H1 (cell line): Measurements from ENCODE around the gene R3HDM2. TPM values are rescaled to one million over a fixed set of nuclear protein-coding genes. Genes with fewer than 3 reads are reported as not detected.

Experiments
- CTCF ChIA-PET: fragments of 300-600 bp; sonication (Branson Sonifier 250); formaldehyde crosslinking; loops from one replicate; lab custom pipeline; 2021; ENCODE audit not compliant: partially characterized antibody; lab: Charles Lee
- POLR2A ChIA-PET: fragments of 300-600 bp; sonication (Branson Sonifier 250); formaldehyde crosslinking; loops from one replicate; lab custom pipeline; 2021; ENCODE audit warnings: inconsistent platforms; ENCODE audit not compliant: partially characterized antibody; lab: Charles Lee
- DNase-seq, 2 experiments: peaks; one replicate each; pipeline versions ENCODE4 v3.0.0 to v3.0.0-alpha.2; 2010 to 2022; ENCODE audit warnings: low spot score in 2 of 2, low read depth in 1 of 2, mixed read lengths in 1 of 2
- FAIRE-seq: peaks from 2 replicates; lab custom pipeline; 2011; peaks lifted over from hg19 to GRCh38; lab: Jason Lieb, UNC
- H2AFZ ChIP-seq: 2 replicates; pipeline ENCODE4 v1.8.1; 2012; ENCODE audit warnings: low read length, inconsistent platforms
- H2AK5ac ChIP-seq: 2 replicates; pipeline ENCODE4 v1.6.1; 2013; ENCODE audit warnings: low read depth, low read length
- H2BK120ac ChIP-seq: replicated peaks from 2 replicates; pipeline ENCODE3; 2013; ENCODE audit warnings: low read depth, low read length, inconsistent platforms
- H2BK12ac ChIP-seq: 2 replicates; pipeline ENCODE4 v1.6.1; 2013; ENCODE audit warnings: low read depth, low read length
- H2BK15ac ChIP-seq: 2 replicates; pipeline ENCODE4 v1.6.1; 2013; ENCODE audit warnings: low read length
- H2BK20ac ChIP-seq: 2 replicates; pipeline ENCODE4 v1.6.1; 2013; ENCODE audit warnings: low read length
- H2BK5ac ChIP-seq: 2 replicates; pipeline ENCODE4 v1.6.1; 2013; ENCODE audit warnings: low read depth, low read length
- H3K14ac ChIP-seq: 2 replicates; pipeline ENCODE4 v1.6.1; 2013; ENCODE audit warnings: inconsistent platforms; ENCODE audit not compliant: insufficient read length
- H3K18ac ChIP-seq: 2 replicates; pipeline ENCODE4 v1.6.1; 2013; ENCODE audit warnings: low read length; ENCODE audit errors: extremely low read depth
- H3K23ac ChIP-seq: 2 replicates; pipeline ENCODE4 v1.6.1; 2013; ENCODE audit warnings: inconsistent platforms; ENCODE audit not compliant: insufficient read length
- H3K23me2 ChIP-seq: 2 replicates; pipeline ENCODE4 v1.6.1; 2013; ENCODE audit warnings: low read depth, low read length
- H3K27ac ChIP-seq: 2 replicates; pipeline ENCODE4 v1.6.1; 2011; ENCODE audit warnings: low read depth, low read length, inconsistent platforms
- H3K27me3 ChIP-seq, 4 experiments: replicated peaks in 1 of 4; 1 replicate in 1 of 4; 2 replicates in 3 of 4; pipeline versions ENCODE4 v1.6.1 to v1.8.1; 2011 to 2013; ENCODE audit warnings: low read length in 3 of 4, mild to moderate bottlenecking in 3 of 4, inconsistent platforms in 2 of 4, mixed read lengths in 2 of 4, moderate library complexity in 1 of 4; ENCODE audit not compliant: control insufficient read depth in 3 of 4, insufficient read depth in 3 of 4; ENCODE audit errors: extremely low read depth in 1 of 4
- H3K36me3 ChIP-seq, 4 experiments: 2 replicates each; pipeline versions ENCODE4 v1.6.1 to v1.8.1; 2011 to 2013; ENCODE audit warnings: mild to moderate bottlenecking in 4 of 4, low read length in 3 of 4, moderate library complexity in 2 of 4, control low read depth in 1 of 4, inconsistent platforms in 1 of 4; ENCODE audit not compliant: insufficient read depth in 4 of 4, control insufficient read depth in 2 of 4
- H3K4ac ChIP-seq: replicated peaks from 2 replicates; pipeline ENCODE3; 2013; ENCODE audit warnings: low read length, low read depth, mixed read lengths, inconsistent platforms; ENCODE audit not compliant: insufficient read length
- H3K4me1 ChIP-seq, 4 experiments: replicated peaks in 1 of 4; 1 replicate in 1 of 4; 2 replicates in 3 of 4; pipeline versions ENCODE4 v1.6.1 to v1.8.1; 2011 to 2013; ENCODE audit warnings: low read length in 3 of 4, inconsistent platforms in 2 of 4, mixed read lengths in 1 of 4; ENCODE audit not compliant: insufficient read depth in 4 of 4, control insufficient read depth in 3 of 4
- H3K4me2 ChIP-seq, 2 experiments: 2 replicates each; pipeline versions ENCODE4 v1.6.1 to v1.8.1; 2011 to 2013; ENCODE audit warnings: low read depth in 2 of 2, low read length in 2 of 2, control low read depth in 1 of 2, inconsistent platforms in 1 of 2, mild to moderate bottlenecking in 1 of 2; ENCODE audit not compliant: insufficient read depth in 1 of 2
- H3K4me3 ChIP-seq, 4 experiments: fragments of 200-600, 300-600 bp in 1 of 4; sonication (generic), shearing (Covaris generic), sonication (Bioruptor Twin) in 1 of 4; 2 replicates each; pipeline versions ENCODE4 v1.5.1 to v1.8.1; 2011 to 2016; ENCODE audit warnings: low read length in 4 of 4, low read depth in 3 of 4, control low read depth in 2 of 4, inconsistent platforms in 2 of 4, mild to moderate bottlenecking in 2 of 4, mixed read lengths in 1 of 4, moderate library complexity in 1 of 4; ENCODE audit not compliant: insufficient read depth in 2 of 4; ENCODE audit errors: extremely low read depth in 1 of 4
- H3K56ac ChIP-seq: replicated peaks from 2 replicates; pipeline ENCODE3; 2013; ENCODE audit warnings: low read depth, mild to moderate bottlenecking, mixed read lengths, low read length, inconsistent platforms; ENCODE audit not compliant: insufficient read length
- H3K79me1 ChIP-seq: 2 replicates; pipeline ENCODE4 v1.6.1; 2013; ENCODE audit warnings: low read depth, low read length, control low read depth
- H3K79me2 ChIP-seq, 2 experiments: 2 replicates each; pipeline versions ENCODE4 v1.6.1 to v1.8.1; 2012 to 2013; ENCODE audit warnings: low read length in 2 of 2, mild to moderate bottlenecking in 2 of 2, inconsistent platforms in 1 of 2; ENCODE audit not compliant: insufficient read depth in 2 of 2, control insufficient read depth in 1 of 2
- H3K9ac ChIP-seq, 4 experiments: replicated peaks in 1 of 4; 1 replicate in 1 of 4; 2 replicates in 3 of 4; pipeline versions ENCODE4 v1.6.1 to v1.8.1; 2011 to 2013; ENCODE audit warnings: low read depth in 3 of 4, low read length in 3 of 4, control low read depth in 2 of 4, mild to moderate bottlenecking in 2 of 4, moderate library complexity in 2 of 4, inconsistent platforms in 1 of 4; ENCODE audit errors: extremely low read depth in 1 of 4
- H3K9me3 ChIP-seq, 2 experiments: 2 replicates each; pipeline versions ENCODE4 v1.6.1 to v1.8.1; 2012 to 2013; ENCODE audit warnings: mild to moderate bottlenecking in 2 of 2, moderate library complexity in 2 of 2, control low read depth in 1 of 2, inconsistent platforms in 1 of 2, low read depth in 1 of 2, low read length in 1 of 2, mixed read lengths in 1 of 2; ENCODE audit not compliant: insufficient read depth in 2 of 2
- H4K20me1 ChIP-seq, 2 experiments: replicated peaks in 1 of 2; 2 replicates each; pipeline versions ENCODE3 to v1.8.1; 2011 to 2013; ENCODE audit warnings: inconsistent platforms in 2 of 2, low read length in 2 of 2, mild to moderate bottlenecking in 1 of 2; ENCODE audit not compliant: insufficient read depth in 2 of 2, control insufficient read depth in 1 of 2
- H4K5ac ChIP-seq: 2 replicates; pipeline ENCODE4 v1.6.1; 2013; ENCODE audit warnings: low read length, low read depth, mixed read lengths, inconsistent platforms; ENCODE audit not compliant: insufficient read length
- H4K8ac ChIP-seq: 2 replicates; pipeline ENCODE4 v1.8.0; 2013; ENCODE audit warnings: mild to moderate bottlenecking, moderate library complexity, low read length, inconsistent platforms; ENCODE audit not compliant: insufficient read depth; ENCODE audit errors: extremely low read depth
- H4K91ac ChIP-seq: replicated peaks from 2 replicates; pipeline ENCODE3; 2013; ENCODE audit warnings: low read length, mixed read lengths, inconsistent platforms; ENCODE audit not compliant: insufficient read length
- CTBP2 ChIP-seq: IDR thresholded peaks from 2 replicates; pipeline ENCODE4 v1.7.0; 2011; ENCODE audit warnings: borderline replicate concordance, mild to moderate bottlenecking, moderate library complexity, mixed read lengths, low read length; ENCODE audit not compliant: insufficient read depth, insufficient read length
- RBBP5 ChIP-seq: IDR thresholded peaks from 2 replicates; pipeline ENCODE4 v1.7.1; 2012; ENCODE audit warnings: low read depth, mild to moderate bottlenecking, inconsistent platforms, low read length, moderate library complexity, borderline replicate concordance
- SIX5 ChIP-seq: IDR thresholded peaks from 2 replicates; pipeline ENCODE4 v1.6.1; 2011; ENCODE audit warnings: mild to moderate bottlenecking, low read depth, low read length
- SRF ChIP-seq: IDR thresholded peaks from 2 replicates; pipeline ENCODE4 v1.6.1; 2011; ENCODE audit warnings: mild to moderate bottlenecking, low read depth, low read length, moderate library complexity
- SUZ12 ChIP-seq: fragments of 200-600 bp; sonication (generic); IDR thresholded peaks from 2 replicates; pipeline ENCODE4 v1.6.1; 2012; ENCODE audit warnings: mild to moderate bottlenecking, inconsistent platforms, low read length, moderate library complexity, mixed read lengths
- TEAD4 ChIP-seq: IDR thresholded peaks from 2 replicates; pipeline ENCODE4 v1.6.1; 2012; ENCODE audit warnings: low read depth, low read length, inconsistent platforms, mixed read lengths
- USF2 ChIP-seq: IDR thresholded peaks from 2 replicates; pipeline ENCODE4 v1.6.1; 2011; ENCODE audit warnings: low read length, improper control_type of control experiment
- YY1 ChIP-seq: IDR thresholded peaks from 2 replicates; pipeline ENCODE4 v1.6.1; 2011; ENCODE audit warnings: low read depth, mild to moderate bottlenecking, low read length
- ZNF274 ChIP-seq: IDR thresholded peaks from 2 replicates; pipeline ENCODE4 v1.7.0; 2012; ENCODE audit warnings: low read length, borderline replicate concordance; ENCODE audit errors: extremely low read depth
- WGBS, 2 experiments: shearing (Covaris generic) in 1 of 2; methylation state at CpG; one replicate each; pipeline versions ENCODE4 v1.1.6 to v1.1.7; 2013 to 2015; ENCODE audit warnings: low lambda C conversion rate in 2 of 2, mixed read lengths in 2 of 2, inconsistent platforms in 1 of 2, low coverage in 1 of 2, missing lambda C conversion rate in 1 of 2; ENCODE audit not compliant: insufficient replicate concordance in 2 of 2, insufficient coverage in 1 of 2, insufficient read length in 1 of 2; ENCODE audit errors: extremely low coverage in 1 of 2, missing lambda C conversion rate in 1 of 2; 5-methylcytosine and 5-hydroxymethylcytosine counted together
- polyA plus RNA-seq, 7 experiments: library from polyadenylated mRNA; depleted of rRNA in 3 of 7; stranded (reverse) in 5 of 7; unstranded in 2 of 7; fragments of >200 nt in 5 of 7; fragments of 200-250 nt in 2 of 7; gene quantifications; 1 replicate in 5 of 7; 2 replicates in 1 of 7; 4 replicates in 1 of 7; pipeline versions ENCODE4 v1.2.1 to v1.2.3, GENCODE V29; 2011 to 2013; ENCODE audit warnings: missing spikeins in 2 of 7, mixed read lengths in 2 of 7
- total RNA-seq: library from RNA; stranded (reverse); fragmentation: NEBNext Ultra II Directional; extraction: Animal tissue kit (Norgen Biotek cat#: 25700); gene quantifications from 2 replicates; pipeline ENCODE4 v1.2.1, GENCODE V29; 2021
- TF ChIP-seq, protein P1 (sequence below): IDR thresholded peaks from 2 replicates; pipeline ENCODE4 v1.6.1; 2012; ENCODE audit warnings: inconsistent platforms

Gene R3HDM2
- total and polyA plus RNA-seq, 2 of the 8 experiments (the other 6 are each of a cell fraction or from before 2014, with no cell fraction given), result 25.6 to 27.0 TPM

GRCh38 chr12:57213058-57213715 lies 217.7 kb downstream of the R3HDM2 start:
- Histone ChIP-seq H3K27me3 (peaks cover 33 to 44% (median 42%) of the 10 kb centered on the region in 4 experiments), H4K5ac (no peak overlapping the region), H2AFZ (no peak overlapping the region), H3K23ac (no peak overlapping the region), H3K14ac (no peak overlapping the region), H4K8ac (peak overlapping the region; percentile 41; the same call in 1 of the 2 replicates), H3K4me1 (peaks cover 9 to 35% (median 25%) of the 10 kb centered on the region in 4 experiments), H2BK20ac (no peak overlapping the region), H3K79me1 (no peaks in the 10 kb centered on the region), H2AK5ac (no peak overlapping the region), H2BK12ac (no peak overlapping the region), H3K79me2 (no peaks in the 10 kb centered on the region), H3K36me3 (peaks cover 5 to 36% (median 21%) of the 10 kb centered on the region in 4 experiments; a peak in 7 of 8 replicates), H3K27ac (no peak overlapping the region), H4K20me1 (peaks cover 9 to 20% of the 10 kb centered on the region in 2 experiments), H3K4ac (no peak overlapping the region), H2BK120ac (no peak overlapping the region), H3K9me3 (no peaks in the 10 kb centered on the region), H2BK15ac (0 out of 2 replicates have a peak overlapping the region, but pooled peaks have one; percentile 88), H3K18ac (no peak overlapping the region), H2BK5ac (no peak overlapping the region), H4K91ac (no peak overlapping the region), H3K4me3 (peak overlapping the region in 3 of 4 experiments; percentile 4 to 13 (median 12); a peak in 3 of 8 replicates), H3K4me2 (peak overlapping the region; percentile 2 to 47), H3K9ac (no peak overlapping the region), H3K56ac (no peak overlapping the region), H3K23me2 (peaks cover 7% of the 10 kb centered on the region; the same call in 1 of the 2 replicates)
- POLR2A ChIA-PET, result interaction anchor here (0.8 to 8.8 kb wide), 15 partner anchors 9 to 102 kb away, joined by 3 to 686 read pairs (median 5); partner anchors contain the start of genes SHMT2 and STAT6
- DNase-seq (peak in 1 of 2 experiments; percentile 92), FAIRE-seq (no peak)
- CTCF ChIA-PET, result interaction anchor here (0.6 to 10.1 kb wide), 39 partner anchors 10 to 486 kb away, joined by 3 to 726 read pairs (median 4); partner anchors contain the start of genes LRP1, SHMT2, STAC3 and STAT6
- WGBS, 2 experiments, result 4% methylated on average over 10 of the region's 16 CpGs; no CpG with 5 or more reads in 1 of the 2 experiments
- TF ChIP-seq SIX5 (no peak), SRF (no peak), CTBP2 (no peak), RBBP5 (no peak), YY1 (peak; percentile 19; the same call in 1 of the 2 replicates), ZNF274 (no peak), USF2 (no peak), TEAD4 (no peak), SUZ12 (no peak)
- TF ChIP-seq, protein P1, sequence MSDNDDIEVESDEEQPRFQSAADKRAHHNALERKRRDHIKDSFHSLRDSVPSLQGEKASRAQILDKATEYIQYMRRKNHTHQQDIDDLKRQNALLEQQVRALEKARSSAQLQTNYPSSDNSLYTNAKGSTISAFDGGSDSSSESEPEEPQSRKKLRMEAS, result peak; percentile 90
